Measurements from ENCODE around the gene LARGE2. TPM values are rescaled to one million over a fixed set of nuclear protein-coding genes. Genes with fewer than 3 reads are reported as not detected.

The LARGE2 gene
- total RNA-seq, 1 experiment from 2014 or later, result 124 TPM

DNA sequence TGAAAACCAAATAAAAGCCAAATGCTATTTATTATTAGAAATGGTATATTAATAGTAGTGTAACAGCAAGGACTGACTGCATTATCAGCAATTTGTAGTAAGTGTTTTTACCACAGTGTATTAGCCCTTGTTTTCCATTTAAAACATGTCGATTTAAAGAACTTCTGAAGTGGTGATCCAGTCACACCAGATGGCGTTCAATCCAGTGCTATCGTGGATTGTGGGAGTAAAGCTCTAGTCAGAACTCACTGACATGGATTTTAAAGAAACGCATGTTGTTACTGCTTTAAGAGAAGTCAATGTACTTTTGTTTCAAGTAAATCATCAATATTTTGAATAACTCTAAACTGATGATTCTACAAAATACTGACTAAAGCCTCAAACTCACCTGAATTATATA is 51.1 kb downstream of the LARGE2 start (continued):
- no peak for TF ChIP-seq HMGXB4 (CRISPR knock-in tag; IDR thresholded peaks at IDR 0.05)
- no peak for TF ChIP-seq TCF7 (CRISPR knock-in tag; IDR thresholded peaks at IDR 0.05; ENCODE audit: low read depth)
- no peak for TF ChIP-seq TEAD4 (CRISPR knock-in tag; IDR thresholded peaks at IDR 0.05)
- no peak for TF ChIP-seq NR2C2 (CRISPR knock-in tag; IDR thresholded peaks at IDR 0.05)
- TF ChIP-seq CREB1 (CRISPR knock-in tag; IDR thresholded peaks at IDR 0.05), result no peak
- no peak for TF ChIP-seq ELF4 (CRISPR knock-in tag; IDR thresholded peaks at IDR 0.05; ENCODE audit: low read depth)
- no peak for TF ChIP-seq ZNF423 (CRISPR knock-in tag; IDR thresholded peaks at IDR 0.05)
- no peak for TF ChIP-seq ZNF281 (CRISPR knock-in tag; IDR thresholded peaks at IDR 0.05)

GRCh38 chr11:45974806-45975205 is 52.4 kb downstream of the LARGE2 start:
- H3K27ac Mint-ChIP-seq, result no peak overlapping the region
- H3K4me3 Mint-ChIP-seq, result no peak overlapping the region
- no peaks in the 10 kb centered on the region for H3K9me3 Mint-ChIP-seq
- no peaks in the 10 kb centered on the region for H3K27me3 Mint-ChIP-seq (ENCODE audit: low read depth)
- CTCF ChIA-PET, result interaction anchor here (1.0 to 2.4 kb wide), 3 partner anchors 10 to 74 kb away, joined by 3 to 13 read pairs (median 7); no protein-coding TSS in a partner anchor
- peaks cover 15% of the 10 kb centered on the region for H3K36me3 Mint-ChIP-seq
- DNase-seq (ENCODE audit: low spot score) (no peak), ATAC-seq (no peak)
- POLR2A ChIA-PET, result no interaction called here
- H3K4me1 Mint-ChIP-seq, result no peaks in the 10 kb centered on the region
- TF ChIP-seq TEAD1 (CRISPR knock-in tag; IDR thresholded peaks at IDR 0.05) (no peak), ZNF396 (CRISPR knock-in tag; IDR thresholded peaks at IDR 0.05; ENCODE audit: borderline replicate concordance) (no peak), ZNF232 (CRISPR knock-in tag; IDR thresholded peaks at IDR 0.05) (no peak)
- TF ChIP-seq, protein P1, sequence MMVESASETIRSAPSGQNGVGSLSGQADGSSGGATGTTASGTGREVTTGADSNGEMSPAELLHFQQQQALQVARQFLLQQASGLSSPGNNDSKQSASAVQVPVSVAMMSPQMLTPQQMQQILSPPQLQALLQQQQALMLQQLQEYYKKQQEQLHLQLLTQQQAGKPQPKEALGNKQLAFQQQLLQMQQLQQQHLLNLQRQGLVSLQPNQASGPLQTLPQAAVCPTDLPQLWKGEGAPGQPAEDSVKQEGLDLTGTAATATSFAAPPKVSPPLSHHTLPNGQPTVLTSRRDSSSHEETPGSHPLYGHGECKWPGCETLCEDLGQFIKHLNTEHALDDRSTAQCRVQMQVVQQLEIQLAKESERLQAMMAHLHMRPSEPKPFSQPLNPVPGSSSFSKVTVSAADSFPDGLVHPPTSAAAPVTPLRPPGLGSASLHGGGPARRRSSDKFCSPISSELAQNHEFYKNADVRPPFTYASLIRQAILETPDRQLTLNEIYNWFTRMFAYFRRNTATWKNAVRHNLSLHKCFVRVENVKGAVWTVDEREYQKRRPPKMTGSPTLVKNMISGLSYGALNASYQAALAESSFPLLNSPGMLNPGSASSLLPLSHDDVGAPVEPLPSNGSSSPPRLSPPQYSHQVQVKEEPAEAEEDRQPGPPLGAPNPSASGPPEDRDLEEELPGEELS (CRISPR knock-in tag; IDR thresholded peaks at IDR 0.05), result no peak

Other genes with a start within 250 kb of the LARGE2 start
- 10.4 to 14.3 TPM (median 12.1 TPM) in 3 replicates for gene SLC35C1, start 117.5 kb upstream of the LARGE2 start, total RNA-seq (2021)
- 14.4 to 18.3 TPM (median 16.8 TPM) in 3 replicates for gene CRY2, start 75.2 kb upstream of the LARGE2 start, total RNA-seq (2021)
- 31.6 to 34.1 TPM (median 32.4 TPM) in 3 replicates for gene MAPK8IP1, start 37.0 kb upstream of the LARGE2 start, total RNA-seq (2021)
- 1.6 to 2.1 TPM (median 1.8 TPM) in 3 replicates for gene FREY1, start 15.4 kb upstream of the LARGE2 start, total RNA-seq (2021)
- 35.8 to 39.3 TPM (median 36.0 TPM) in 3 replicates for gene PEX16, start 4.8 kb upstream of the LARGE2 start, total RNA-seq (2021)
- 29.4 to 36.6 TPM (median 33.1 TPM) in 3 replicates for gene PHF21A, start 198.8 kb downstream of the LARGE2 start, total RNA-seq (2021)

Data from WTC11 (cell line).